OCI-LY1 (cell line): ENCODE data around the gene OPN3.

Experiments
- EZH2 ChIP-seq: fragments of 200-600 bp; sonication (generic), shearing (Covaris generic); IDR thresholded peaks from 2 replicates; pipeline ENCODE4 v1.8.0; 2017; ENCODE audit warnings: borderline replicate concordance, mixed run types, mild to moderate bottlenecking, antibody characterized with exemption, low read length, moderate library complexity, mixed read lengths
- TF ChIP-seq, protein P1 (sequence below): fragments of 200-600 bp; sonication (generic), shearing (Covaris generic); IDR thresholded peaks from 2 replicates; pipeline ENCODE4 v1.5.1; 2017; ENCODE audit warnings: mild to moderate bottlenecking, antibody characterized with exemption, low read length, moderate library complexity, mixed read lengths

DNA sequence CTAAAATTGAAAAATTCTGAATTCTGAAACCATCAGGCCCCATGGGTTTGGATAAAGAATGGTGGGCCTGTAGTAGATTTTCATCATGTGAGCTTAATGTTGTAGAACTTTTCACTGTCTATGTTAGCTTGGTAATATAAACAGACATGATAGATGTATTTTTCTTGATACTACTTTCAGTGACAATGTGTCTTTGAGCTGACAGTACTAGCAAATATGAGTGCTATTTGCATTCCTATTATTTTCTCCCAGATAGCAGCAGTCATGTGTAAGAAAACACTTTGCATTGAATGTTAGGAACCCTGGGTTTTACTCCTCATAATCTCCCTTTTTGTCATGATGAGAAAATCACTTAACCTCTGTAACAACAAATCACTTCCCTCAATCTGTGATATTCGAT is 89.9 kb downstream of the OPN3 start:
- no peak for TF ChIP-seq EZH2
- TF ChIP-seq, protein P1, sequence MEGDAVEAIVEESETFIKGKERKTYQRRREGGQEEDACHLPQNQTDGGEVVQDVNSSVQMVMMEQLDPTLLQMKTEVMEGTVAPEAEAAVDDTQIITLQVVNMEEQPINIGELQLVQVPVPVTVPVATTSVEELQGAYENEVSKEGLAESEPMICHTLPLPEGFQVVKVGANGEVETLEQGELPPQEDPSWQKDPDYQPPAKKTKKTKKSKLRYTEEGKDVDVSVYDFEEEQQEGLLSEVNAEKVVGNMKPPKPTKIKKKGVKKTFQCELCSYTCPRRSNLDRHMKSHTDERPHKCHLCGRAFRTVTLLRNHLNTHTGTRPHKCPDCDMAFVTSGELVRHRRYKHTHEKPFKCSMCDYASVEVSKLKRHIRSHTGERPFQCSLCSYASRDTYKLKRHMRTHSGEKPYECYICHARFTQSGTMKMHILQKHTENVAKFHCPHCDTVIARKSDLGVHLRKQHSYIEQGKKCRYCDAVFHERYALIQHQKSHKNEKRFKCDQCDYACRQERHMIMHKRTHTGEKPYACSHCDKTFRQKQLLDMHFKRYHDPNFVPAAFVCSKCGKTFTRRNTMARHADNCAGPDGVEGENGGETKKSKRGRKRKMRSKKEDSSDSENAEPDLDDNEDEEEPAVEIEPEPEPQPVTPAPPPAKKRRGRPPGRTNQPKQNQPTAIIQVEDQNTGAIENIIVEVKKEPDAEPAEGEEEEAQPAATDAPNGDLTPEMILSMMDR, result no peak
